SK-N-MC (cell line): ENCODE data around the gene SMAD3.

Source experiments
- DNase-seq: peaks from one replicate; pipeline ENCODE4 v3.0.0-alpha.2; 2011; ENCODE audit warnings: low read depth, low spot score
- H3K27ac ChIP-seq: fragments of 200-600 bp; sonication (generic); 2 replicates; pipeline ENCODE4 v1.5.1; 2016; ENCODE audit warnings: mixed run types
- H3K36me3 ChIP-seq: fragments of 200-600 bp; sonication (generic); 2 replicates; pipeline ENCODE4 v1.6.1; 2017; ENCODE audit warnings: antibody characterized with exemption, low read length, mixed read lengths; ENCODE audit not compliant: insufficient read depth
- H3K4me3 ChIP-seq: fragments of 200-600 bp; sonication (generic); 2 replicates; pipeline ENCODE4 v1.5.1; 2016
- H3K9ac ChIP-seq: fragments of 200-600 bp; sonication (generic); 2 replicates; pipeline ENCODE4 v1.8.0; 2017; ENCODE audit warnings: mixed run types, mixed read lengths; ENCODE audit not compliant: insufficient read length
- H3K9me3 ChIP-seq: fragments of 200-600 bp; sonication (generic); 2 replicates; pipeline ENCODE4 v1.6.1; 2017; ENCODE audit warnings: low read depth, mild to moderate bottlenecking, antibody characterized with exemption, low read length, moderate library complexity, mixed read lengths
- EZH2 ChIP-seq: fragments of 200-600 bp; sonication (generic); IDR thresholded peaks from one replicate; pipeline ENCODE4 v1.6.1; 2017; ENCODE audit warnings: antibody characterized with exemption
- FOXP2 ChIP-seq: optimal IDR thresholded peaks from 2 replicates; pipeline ENCODE3; 2011; ENCODE audit warnings: mild to moderate bottlenecking, moderate library complexity; ENCODE audit not compliant: insufficient read depth; ENCODE audit errors: extremely low read length, control extremely low read depth
- POLR2AphosphoS5 ChIP-seq: IDR thresholded peaks from 2 replicates; pipeline ENCODE4 v1.6.1; 2012; ENCODE audit warnings: mild to moderate bottlenecking, low read depth, low read length, borderline replicate concordance

The SMAD3 gene

GRCh38 chr15:67225336-67225735 lies 159.9 kb downstream of the SMAD3 start:
- Histone ChIP-seq H3K27ac (no peak overlapping the region), H3K9ac (no peak overlapping the region), H3K36me3 (peaks cover 4% of the 10 kb centered on the region; the same call in 1 of the 2 replicates), H3K4me3 (no peak overlapping the region), H3K9me3 (no peaks in the 10 kb centered on the region)
- no peak for TF ChIP-seq EZH2
- DNase-seq = no peak

- Histone ChIP-seq H3K36me3 (peaks cover 18% of the 10 kb centered on the region; the same call in 1 of the 2 replicates), H3K9ac (no peak overlapping the region), H3K9me3 (no peaks in the 10 kb centered on the region), H3K27ac (no peak overlapping the region), H3K4me3 (no peak overlapping the region)
- DNase-seq = no peak
- TF ChIP-seq FOXP2 (no peak), EZH2 (no peak), POLR2AphosphoS5 (no peak)
Observed at GRCh38 chr15:67227431-67227830, 162.0 kb downstream of the SMAD3 start.

DNA sequence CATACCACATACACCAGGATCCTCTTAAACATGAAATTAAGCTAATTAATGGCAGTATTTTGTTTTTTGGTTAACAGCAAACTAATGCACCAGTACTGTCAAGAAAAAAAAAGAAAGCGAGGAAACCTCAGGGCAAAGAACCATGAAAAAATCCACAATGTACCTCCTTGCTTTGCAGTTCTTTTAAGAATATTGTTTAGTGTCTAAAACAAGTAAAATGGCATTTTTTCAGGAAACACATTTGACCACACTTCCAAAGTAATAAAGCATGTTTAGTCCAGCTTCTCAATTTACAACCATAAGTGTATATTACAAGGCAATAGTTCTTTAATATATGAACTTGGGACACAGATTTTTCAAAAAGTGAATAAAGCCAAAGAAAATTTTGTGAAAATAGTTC lies 162.4 kb downstream of the SMAD3 start:
- no peak overlapping the region for H3K4me3 ChIP-seq
- H3K36me3 ChIP-seq = peaks cover 19% of the 10 kb centered on the region; the same call in 1 of the 2 replicates
- H3K9me3 ChIP-seq = no peaks in the 10 kb centered on the region
- no peak overlapping the region for H3K9ac ChIP-seq
- DNase-seq = no peak
- TF ChIP-seq FOXP2 = no peak
- TF ChIP-seq POLR2AphosphoS5 = no peak
- no peak for TF ChIP-seq EZH2
- no peak overlapping the region for H3K27ac ChIP-seq

- Histone ChIP-seq H3K9ac (no peak overlapping the region), H3K27ac (no peak overlapping the region), H3K36me3 (peaks cover 23% of the 10 kb centered on the region), H3K9me3 (no peaks in the 10 kb centered on the region), H3K4me3 (no peak overlapping the region)
- no peak for TF ChIP-seq EZH2
- no peak for TF ChIP-seq FOXP2
- no peak for TF ChIP-seq POLR2AphosphoS5
- DNase-seq = peak; percentile 47
Observed at GRCh38 chr15:67228286-67228685, 162.9 kb downstream of the SMAD3 start.

DNA sequence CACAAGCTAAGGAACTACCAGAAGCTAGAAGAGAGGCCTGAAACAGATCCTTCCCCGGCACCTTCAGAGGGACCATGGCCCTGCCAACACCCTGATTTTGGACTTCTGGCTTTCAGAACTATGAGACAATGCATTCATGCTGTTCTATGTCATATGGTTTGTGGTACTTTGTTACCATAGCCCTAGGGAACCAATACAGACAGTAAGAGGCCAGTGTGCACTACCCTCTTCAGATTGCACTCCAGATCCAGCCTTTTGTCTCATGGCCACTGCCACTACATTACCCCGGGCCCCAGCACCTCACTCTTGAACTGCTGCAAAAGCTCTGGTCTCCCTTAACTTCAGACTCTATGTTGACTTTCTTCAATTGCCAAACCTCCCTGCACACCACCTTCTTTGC lies 165.1 kb downstream of the SMAD3 start:
- Histone ChIP-seq H3K36me3 (peaks cover 31% of the 10 kb centered on the region), H3K9me3 (no peaks in the 10 kb centered on the region), H3K9ac (no peak overlapping the region), H3K27ac (no peak overlapping the region), H3K4me3 (no peak overlapping the region)
- no peak for DNase-seq
- TF ChIP-seq POLR2AphosphoS5 = no peak
- no peak for TF ChIP-seq EZH2
- TF ChIP-seq FOXP2 = no peak

DNA sequence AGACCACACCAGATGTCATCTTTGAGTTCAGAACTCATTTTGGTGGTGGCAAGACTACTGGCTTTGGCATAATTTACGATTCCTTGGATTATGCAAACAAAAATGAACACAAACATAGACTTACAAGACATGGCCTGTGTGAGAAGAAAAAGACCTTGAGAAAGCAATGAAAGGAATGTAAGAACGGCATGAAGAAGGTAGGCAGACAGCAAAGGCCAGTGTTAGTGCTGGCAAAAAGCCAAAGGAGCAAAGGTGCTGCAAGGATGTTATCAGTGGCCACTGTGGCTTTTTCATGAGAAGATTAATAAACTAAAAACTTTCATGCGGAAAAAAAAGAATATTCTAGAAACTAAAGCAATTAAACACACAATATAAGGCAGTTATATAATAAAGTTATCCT lies 167.2 kb downstream of the SMAD3 start:
- no peak for TF ChIP-seq FOXP2
- no peak for TF ChIP-seq POLR2AphosphoS5
- no peak for TF ChIP-seq EZH2
- H3K9ac ChIP-seq = no peak overlapping the region
- peaks cover 31% of the 10 kb centered on the region for H3K36me3 ChIP-seq
- DNase-seq = no peak
- H3K4me3 ChIP-seq = no peak overlapping the region
- H3K27ac ChIP-seq = no peak overlapping the region
- no peaks in the 10 kb centered on the region for H3K9me3 ChIP-seq

- DNase-seq = no peak
Observed at GRCh38 chr15:67240235-67241131, 175.1 kb downstream of the SMAD3 start.

DNA sequence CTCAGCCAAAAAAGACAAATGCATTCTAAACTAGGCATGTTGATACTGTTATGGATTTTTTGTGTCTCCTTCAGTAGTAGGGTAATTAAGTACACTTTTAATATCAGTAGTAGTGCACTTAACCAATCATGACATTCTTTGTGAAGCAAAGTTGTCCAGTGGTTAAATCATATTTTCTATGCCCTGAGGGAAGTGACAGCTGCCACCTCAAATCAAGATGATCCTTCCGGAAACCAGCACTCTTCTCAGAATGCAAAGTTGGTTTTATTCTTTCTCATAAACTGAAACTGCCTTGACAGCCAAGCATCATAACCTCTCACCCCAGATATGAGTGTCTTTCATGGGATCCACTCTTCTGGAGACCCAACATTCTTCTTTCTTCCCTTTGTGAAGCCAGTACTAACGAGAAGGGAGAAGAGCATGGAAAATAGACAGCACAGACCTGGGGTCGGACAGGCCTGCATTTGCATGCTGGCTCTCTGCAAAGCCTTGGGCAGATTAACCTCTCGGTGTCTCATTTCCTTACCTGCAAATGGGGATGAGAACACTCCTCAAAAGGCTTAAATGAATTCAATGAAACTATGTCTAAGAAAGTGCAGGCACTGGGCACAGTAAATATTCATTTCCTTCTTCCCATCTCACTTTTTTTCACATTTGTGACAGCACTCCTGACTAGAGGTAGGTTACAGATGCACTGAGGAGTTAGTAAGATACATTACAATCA lies 175.9 kb downstream of the SMAD3 start:
- peak overlapping the region; percentile 31 for H3K4me3 ChIP-seq
- TF ChIP-seq FOXP2 (no peak), EZH2 (no peak), POLR2AphosphoS5 (no peak)
- no peaks in the 10 kb centered on the region for H3K9me3 ChIP-seq
- DNase-seq = no peak
- H3K36me3 ChIP-seq = peaks cover 15% of the 10 kb centered on the region
- H3K27ac ChIP-seq = peak overlapping the region; percentile 79
- H3K9ac ChIP-seq = no peak overlapping the region

More at GRCh38 chr15:67240235-67241131, 175.1 kb downstream of the SMAD3 start:
- H3K27ac ChIP-seq = peak overlapping the region; percentile 84
- peaks cover 7% of the 10 kb centered on the region for H3K36me3 ChIP-seq
- H3K9me3 ChIP-seq = no peaks in the 10 kb centered on the region
- no peak overlapping the region for H3K4me3 ChIP-seq
- H3K9ac ChIP-seq = no peak overlapping the region
- TF ChIP-seq POLR2AphosphoS5 = no peak
- TF ChIP-seq EZH2 = no peak
- no peak for TF ChIP-seq FOXP2
